KMS-11 (cell line): ENCODE data around the gene KIF2A.

Experiments used
- H2AFZ ChIP-seq: fragments of 200-600 bp; sonication (generic); 2 replicates; pipeline ENCODE4 v1.6.1; 2016; ENCODE audit warnings: antibody characterized with exemption, mixed run types, low read depth
- H3K27ac ChIP-seq: fragments of 200-600 bp; sonication (generic); 2 replicates; pipeline ENCODE4 v1.6.1; 2016; ENCODE audit warnings: mild to moderate bottlenecking, mixed run types
- H3K27me3 ChIP-seq: fragments of 200-600 bp; sonication (generic); 2 replicates; pipeline ENCODE4 v1.6.1; 2017; ENCODE audit warnings: mild to moderate bottlenecking, low read depth, mixed run types, moderate library complexity; ENCODE audit not compliant: insufficient read depth
- H3K36me3 ChIP-seq: fragments of 200-600 bp; sonication (generic); 2 replicates; pipeline ENCODE4 v1.6.1; 2017; ENCODE audit warnings: mild to moderate bottlenecking, mixed run types; ENCODE audit not compliant: insufficient read depth
- H3K4me1 ChIP-seq: fragments of 200-600 bp; sonication (generic); 2 replicates; pipeline ENCODE4 v1.6.1; 2016; ENCODE audit warnings: mild to moderate bottlenecking, low read depth, mixed run types; ENCODE audit not compliant: poor library complexity, severe bottlenecking
- H3K4me2 ChIP-seq: fragments of 200-600 bp; sonication (generic); 2 replicates; pipeline ENCODE4 v1.7.0; 2016; ENCODE audit warnings: mild to moderate bottlenecking, mixed run types
- H3K4me3 ChIP-seq: fragments of 200-600 bp; sonication (generic); IDR thresholded peaks from 2 replicates; pipeline ENCODE4 v1.6.1; 2017; ENCODE audit warnings: low read depth, low read length, mixed read lengths; ENCODE audit not compliant: insufficient read depth
- H3K79me2 ChIP-seq: fragments of 200-600 bp; sonication (generic); 2 replicates; pipeline ENCODE4 v1.6.1; 2016; ENCODE audit warnings: low read depth, mixed run types; ENCODE audit not compliant: insufficient read depth
- H3K9ac ChIP-seq: fragments of 200-600 bp; sonication (generic); 2 replicates; pipeline ENCODE4 v1.6.1; 2016; ENCODE audit warnings: mild to moderate bottlenecking, mixed run types
- H4K20me1 ChIP-seq: fragments of 200-600 bp; sonication (generic); 2 replicates; pipeline ENCODE4 v1.6.1; 2016; ENCODE audit warnings: mild to moderate bottlenecking, mixed run types; ENCODE audit not compliant: insufficient read depth
- TF ChIP-seq, protein P1 (sequence below): fragments of 200-600 bp; sonication (generic); conservative IDR thresholded peaks from 2 replicates; pipeline ENCODE4 v1.6.1; 2017; ENCODE audit warnings: low read depth, mild to moderate bottlenecking, antibody characterized with exemption, low read length, moderate library complexity, mixed read lengths

The KIF2A gene

DNA sequence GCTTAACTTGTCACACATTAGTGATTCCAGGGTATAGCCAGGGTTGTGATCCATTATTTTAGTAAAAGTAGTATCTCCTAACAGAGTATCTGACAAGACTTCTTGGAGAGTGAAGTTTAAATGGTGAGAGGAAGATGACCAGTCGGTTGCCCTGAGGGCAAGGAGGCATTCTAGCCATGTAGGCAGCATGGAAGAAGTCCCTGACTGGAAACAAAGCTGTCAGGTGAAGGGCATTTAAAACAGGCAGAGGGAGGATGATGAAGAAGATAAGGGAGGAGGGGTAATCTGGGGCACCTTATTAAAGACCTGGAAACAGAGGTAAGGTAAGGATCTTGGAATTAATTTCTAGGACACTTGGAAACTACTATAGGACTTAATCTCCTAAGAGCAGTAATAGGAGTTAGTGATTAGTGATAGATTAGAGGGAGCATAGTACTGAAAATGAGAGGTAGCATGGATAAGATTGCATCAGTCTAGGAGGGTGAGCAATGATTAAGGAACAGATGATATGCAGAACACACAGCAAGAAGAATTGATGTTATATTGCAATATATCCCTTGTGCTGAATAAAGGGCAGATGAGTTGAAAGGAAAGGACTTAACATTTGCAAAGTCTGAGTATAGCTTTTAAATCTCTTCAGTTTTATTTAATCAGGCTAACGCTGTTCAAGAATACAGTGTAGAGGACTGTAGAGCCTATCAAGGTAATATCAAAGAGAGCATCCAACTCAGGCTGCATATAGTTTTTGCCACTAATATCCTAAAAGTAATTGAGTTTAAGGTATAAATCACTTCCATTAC is 9.6 kb downstream of the KIF2A start:
- no peak overlapping the region for H3K4me3 ChIP-seq
- peaks cover 53% of the 10 kb centered on the region for H4K20me1 ChIP-seq
- H3K4me2 ChIP-seq, result no peak overlapping the region
- H3K4me1 ChIP-seq, result peaks cover 51% of the 10 kb centered on the region
- H3K36me3 ChIP-seq, result no peaks in the 10 kb centered on the region
- peaks cover 100% of the 10 kb centered on the region for H3K79me2 ChIP-seq
- H2AFZ ChIP-seq, result no peak overlapping the region
- H3K27me3 ChIP-seq, result no peaks in the 10 kb centered on the region
- no peak overlapping the region for H3K27ac ChIP-seq
- TF ChIP-seq, protein P1, sequence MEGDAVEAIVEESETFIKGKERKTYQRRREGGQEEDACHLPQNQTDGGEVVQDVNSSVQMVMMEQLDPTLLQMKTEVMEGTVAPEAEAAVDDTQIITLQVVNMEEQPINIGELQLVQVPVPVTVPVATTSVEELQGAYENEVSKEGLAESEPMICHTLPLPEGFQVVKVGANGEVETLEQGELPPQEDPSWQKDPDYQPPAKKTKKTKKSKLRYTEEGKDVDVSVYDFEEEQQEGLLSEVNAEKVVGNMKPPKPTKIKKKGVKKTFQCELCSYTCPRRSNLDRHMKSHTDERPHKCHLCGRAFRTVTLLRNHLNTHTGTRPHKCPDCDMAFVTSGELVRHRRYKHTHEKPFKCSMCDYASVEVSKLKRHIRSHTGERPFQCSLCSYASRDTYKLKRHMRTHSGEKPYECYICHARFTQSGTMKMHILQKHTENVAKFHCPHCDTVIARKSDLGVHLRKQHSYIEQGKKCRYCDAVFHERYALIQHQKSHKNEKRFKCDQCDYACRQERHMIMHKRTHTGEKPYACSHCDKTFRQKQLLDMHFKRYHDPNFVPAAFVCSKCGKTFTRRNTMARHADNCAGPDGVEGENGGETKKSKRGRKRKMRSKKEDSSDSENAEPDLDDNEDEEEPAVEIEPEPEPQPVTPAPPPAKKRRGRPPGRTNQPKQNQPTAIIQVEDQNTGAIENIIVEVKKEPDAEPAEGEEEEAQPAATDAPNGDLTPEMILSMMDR, result no peak
- no peak overlapping the region for H3K9ac ChIP-seq

DNA sequence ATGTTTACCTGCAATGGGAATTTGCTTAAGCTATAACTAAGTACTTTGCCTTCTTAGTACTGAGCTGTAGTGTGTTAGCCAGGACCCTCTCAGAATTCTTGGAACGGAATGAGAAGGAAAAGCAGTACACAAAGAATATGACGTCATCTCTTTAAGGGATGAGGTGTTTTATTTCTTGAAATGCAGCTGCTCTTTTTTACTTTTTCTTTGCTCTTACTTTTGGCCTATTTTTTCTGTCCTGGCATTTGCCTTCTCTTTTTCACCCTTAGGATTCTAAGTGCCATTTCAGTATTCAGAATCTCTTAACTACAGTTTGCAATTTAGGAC is 10.1 kb downstream of the KIF2A start:
- H3K79me2 ChIP-seq, result peaks cover 100% of the 10 kb centered on the region
- H3K9ac ChIP-seq, result no peak overlapping the region
- H4K20me1 ChIP-seq, result peaks cover 57% of the 10 kb centered on the region
- H2AFZ ChIP-seq, result no peak overlapping the region
- no peak overlapping the region for H3K4me3 ChIP-seq
- TF ChIP-seq, protein P1, result no peak
- H3K4me2 ChIP-seq, result no peak overlapping the region
- H3K27me3 ChIP-seq, result no peaks in the 10 kb centered on the region
- peaks cover 51% of the 10 kb centered on the region for H3K4me1 ChIP-seq
- no peak overlapping the region for H3K27ac ChIP-seq
- H3K36me3 ChIP-seq, result no peaks in the 10 kb centered on the region

DNA sequence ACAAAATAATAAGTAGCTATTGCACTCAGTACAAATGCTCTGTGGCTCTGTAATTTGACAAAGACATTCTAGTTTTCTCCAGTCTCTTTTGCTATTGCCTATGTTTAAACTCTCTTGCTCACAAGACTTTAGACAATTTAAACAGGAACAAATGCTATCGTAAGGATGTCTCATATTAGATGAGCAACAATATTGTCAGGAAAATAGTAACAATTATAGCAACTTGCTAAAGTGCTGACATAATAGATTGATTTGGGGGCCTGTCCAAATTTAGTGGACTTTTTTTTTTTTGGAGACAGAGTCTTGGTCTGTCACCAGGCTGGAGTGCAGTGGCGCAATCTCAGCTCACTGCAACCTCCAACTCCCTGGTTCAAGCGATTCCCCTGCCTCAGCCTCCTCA is 11.8 kb downstream of the KIF2A start:
- H3K27ac ChIP-seq, result no peak overlapping the region
- H3K27me3 ChIP-seq, result no peaks in the 10 kb centered on the region
- H3K79me2 ChIP-seq, result peaks cover 99% of the 10 kb centered on the region
- no peak overlapping the region for H2AFZ ChIP-seq
- TF ChIP-seq, protein P1, result no peak
- no peak overlapping the region for H3K4me2 ChIP-seq
- H4K20me1 ChIP-seq, result peaks cover 52% of the 10 kb centered on the region
- H3K4me1 ChIP-seq, result peaks cover 49% of the 10 kb centered on the region
- no peak overlapping the region for H3K9ac ChIP-seq
- no peak overlapping the region for H3K4me3 ChIP-seq
- H3K36me3 ChIP-seq, result no peaks in the 10 kb centered on the region

DNA sequence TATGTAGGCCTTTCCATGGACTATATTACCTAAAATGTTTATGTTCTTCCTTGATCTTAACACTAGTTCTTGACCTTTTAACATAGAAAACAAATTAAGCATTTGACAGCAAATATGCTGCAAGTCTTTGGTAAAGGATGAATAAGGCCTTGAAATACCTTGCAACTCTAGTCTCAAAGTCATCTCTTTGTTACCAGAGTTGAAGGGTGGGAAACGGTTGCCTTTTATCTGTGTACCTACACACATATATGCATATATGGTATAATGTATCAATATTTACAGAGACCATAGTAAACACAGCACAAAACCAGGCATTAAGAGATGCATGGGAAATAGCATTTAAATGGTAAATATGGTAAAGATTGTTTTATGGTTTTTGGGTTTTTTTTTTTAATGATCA is 16.5 kb downstream of the KIF2A start:
- peaks cover 32% of the 10 kb centered on the region for H4K20me1 ChIP-seq
- no peak overlapping the region for H3K27ac ChIP-seq
- peaks cover 98% of the 10 kb centered on the region for H3K79me2 ChIP-seq
- no peak overlapping the region for H3K4me3 ChIP-seq
- H3K9ac ChIP-seq, result no peak overlapping the region
- no peaks in the 10 kb centered on the region for H3K36me3 ChIP-seq
- no peak overlapping the region for H3K4me2 ChIP-seq
- TF ChIP-seq, protein P1, result no peak
- no peak overlapping the region for H2AFZ ChIP-seq
- H3K4me1 ChIP-seq, result peaks cover 8% of the 10 kb centered on the region
- H3K27me3 ChIP-seq, result no peaks in the 10 kb centered on the region
